GM23248 (cell line): ENCODE data around the gene FEV.

ENCODE experiments used
- EZH2 ChIP-seq: fragments of 200-600 bp; sonication (generic); IDR thresholded peaks from 2 replicates; pipeline ENCODE4 v1.6.1; 2018; ENCODE audit warnings: antibody characterized with exemption, mild to moderate bottlenecking; ENCODE audit not compliant: insufficient read depth, poor library complexity, severe bottlenecking
- EZH2phosphoT487 ChIP-seq: fragments of 200-600 bp; sonication (generic); IDR thresholded peaks from 2 replicates; pipeline ENCODE4 v1.6.1; 2018; ENCODE audit warnings: antibody characterized with exemption, moderate library complexity, mild to moderate bottlenecking, low read depth; ENCODE audit not compliant: insufficient read depth

GRCh38 chr2:218998414-218999002, 13.5 kb upstream of the FEV start:
- TF ChIP-seq EZH2 = no peak
- no peak for TF ChIP-seq EZH2phosphoT487
